HCT116 (cell line): ENCODE data around the gene C1orf159. TPM values are rescaled to one million over a fixed set of nuclear protein-coding genes. Genes with fewer than 3 reads are reported as not detected.
A peak's percentile ranks its signal among the peaks of the same experiment; 100 is the strongest.
"Not testable (repeated sequence)": the region's sequence is repeated elsewhere in the genome, so short reads cannot be mapped to it uniquely, and the experiment has no call there.

ENCODE experiments used
- ATAC-seq: fragments of 200-7000 bp; cut with Tn5 transposase; 2 replicates; pipeline ENCODE4 v1.9.1; 2020; ENCODE audit warnings: mild to moderate bottlenecking, moderate library complexity
- BruUV-seq: library from RNA; stranded (reverse); fragments of 400-500 nt; replicated peaks from 2 replicates; lab custom pipeline; 2021; lab: Mats Ljungman, UMichigan
- CTCF ChIA-PET: fragments of 300-600 bp; sonication (Branson Sonifier 250); formaldehyde crosslinking; loops from one replicate; lab custom pipeline; 2021; ENCODE audit warnings: antibody characterized with exemption; lab: Charles Lee
- POLR2A ChIA-PET: fragments of 300-600, 350-600 bp; sonication (Branson Sonifier 250); formaldehyde crosslinking; loops from one replicate; lab custom pipeline; 2021; ENCODE audit warnings: antibody characterized with exemption; lab: Charles Lee
- RAD21 ChIA-PET, 2 experiments: fragments of 300-600 bp; sonication (Branson Sonifier 250); formaldehyde crosslinking; loops; one replicate each; lab custom pipeline; 2023; ENCODE audit warnings: low total read pairs in 2 of 2; ENCODE audit not compliant: uncharacterized antibody in 2 of 2, unreplicated experiment in 2 of 2, low non-redundant PET in 1 of 2; lab: Charles Lee
- DNase-seq: peaks from one replicate; pipeline ENCODE4 v3.0.0-alpha.2; 2010; ENCODE audit warnings: low read depth, low spot score
- H2AFZ ChIP-seq: fragments of 200-600 bp; shearing (Covaris generic), sonication (generic); 2 replicates; pipeline ENCODE4 v1.6.1; 2017; ENCODE audit warnings: low read depth, mixed run types, mixed read lengths, antibody characterized with exemption, low read length; ENCODE audit not compliant: poor library complexity, severe bottlenecking
- H3K27ac ChIP-seq: 2 replicates; pipeline ENCODE4 v1.5.1; 2012; ENCODE audit warnings: low read depth, low read length
- H3K27me3 ChIP-seq: fragments of 200-600 bp; sonication (generic); 2 replicates; pipeline ENCODE4 v1.6.1; 2016; ENCODE audit warnings: mixed run types, low read length, mixed read lengths; ENCODE audit not compliant: insufficient read depth
- H3K36me3 ChIP-seq, 2 experiments: fragments of 200-500 bp in 1 of 2; fragments of 200-600 bp in 1 of 2; sonication (Bioruptor generic) in 1 of 2; sonication (generic) in 1 of 2; 2 replicates each; pipeline versions ENCODE4 v1.5.1 to v1.6.1; 2014 to 2016; ENCODE audit warnings: low read length in 2 of 2, inconsistent platforms in 1 of 2, mixed read lengths in 1 of 2, mixed run types in 1 of 2; ENCODE audit not compliant: insufficient read depth in 2 of 2, control insufficient read depth in 1 of 2
- H3K4me1 ChIP-seq, 2 experiments: fragments of 200-600 bp in 1 of 2; sonication (generic) in 1 of 2; 2 replicates each; pipeline versions ENCODE4 v1.5.1 to v1.6.1; 2012 to 2017; ENCODE audit warnings: low read length in 2 of 2, inconsistent platforms in 1 of 2, mild to moderate bottlenecking in 1 of 2, mixed read lengths in 1 of 2, mixed run types in 1 of 2, moderate library complexity in 1 of 2; ENCODE audit not compliant: insufficient read depth in 2 of 2, control insufficient read depth in 1 of 2
- H3K4me2 ChIP-seq: fragments of 200-600 bp; sonication (generic); 2 replicates; pipeline ENCODE4 v1.6.1; 2017; ENCODE audit warnings: mixed run types, low read length, mixed read lengths
- H3K4me3 ChIP-seq, 2 experiments: fragments of 200-600 bp in 1 of 2; sonication (generic) in 1 of 2; replicated peaks in 1 of 2; 2 replicates each; pipeline ENCODE4 v1.5.1; 2011 to 2016; ENCODE audit warnings: low read length in 2 of 2, control low read depth in 1 of 2, low read depth in 1 of 2, mild to moderate bottlenecking in 1 of 2, mixed read lengths in 1 of 2, mixed run types in 1 of 2
- H3K79me2 ChIP-seq: fragments of 200-600 bp; sonication (generic); 2 replicates; pipeline ENCODE4 v1.6.1; 2017; ENCODE audit warnings: mild to moderate bottlenecking, mixed run types, low read length, moderate library complexity, mixed read lengths; ENCODE audit not compliant: insufficient read depth
- H3K9ac ChIP-seq: fragments of 200-600 bp; sonication (generic); 2 replicates; pipeline ENCODE4 v1.6.1; 2016; ENCODE audit warnings: low read length, mixed read lengths
- H3K9me2 ChIP-seq: fragments of 200-600 bp; sonication (generic), shearing (Covaris generic); 2 replicates; pipeline ENCODE4 v1.6.1; 2017; ENCODE audit warnings: mixed run types, mild to moderate bottlenecking, moderate library complexity; ENCODE audit not compliant: insufficient read depth
- H3K9me3 ChIP-seq, 2 experiments: fragments of 200-500 bp in 1 of 2; fragments of 200-600 bp in 1 of 2; sonication (Bioruptor generic) in 1 of 2; sonication (generic) in 1 of 2; 2 replicates each; pipeline ENCODE4 v1.6.1; 2014 to 2017; ENCODE audit warnings: low read length in 2 of 2, mixed read lengths in 2 of 2, inconsistent platforms in 1 of 2, low read depth in 1 of 2, mild to moderate bottlenecking in 1 of 2, mixed run types in 1 of 2, moderate library complexity in 1 of 2; ENCODE audit not compliant: control insufficient read depth in 1 of 2, insufficient read depth in 1 of 2
- H4K20me1 ChIP-seq: fragments of 200-600 bp; sonication (generic), shearing (Covaris generic); 2 replicates; pipeline ENCODE4 v1.6.1; 2017; ENCODE audit warnings: mixed run types, mild to moderate bottlenecking, moderate library complexity; ENCODE audit not compliant: insufficient read depth
- CEBPB ChIP-seq: IDR thresholded peaks from 2 replicates; pipeline ENCODE4 v1.6.1; 2012; ENCODE audit warnings: low read depth
- FOSL1 ChIP-seq: IDR thresholded peaks from 2 replicates; pipeline ENCODE4 v1.6.1; 2012; ENCODE audit warnings: low read depth
- POLR2A ChIP-seq: IDR thresholded peaks from 2 replicates; pipeline ENCODE4 v1.7.0; 2011; ENCODE audit warnings: borderline replicate concordance; ENCODE audit not compliant: insufficient read depth, insufficient read length; ENCODE audit errors: extremely low read depth
- RAD21 ChIP-seq: IDR thresholded peaks from 2 replicates; pipeline ENCODE4 v1.6.1; 2012; ENCODE audit warnings: low read depth, mild to moderate bottlenecking
- intact Hi-C: fragments of 100-400 bp; cut with micrococcal nuclease; formaldehyde crosslinking; loops from 2 replicates; pipeline ENCODE4 v1.10.0; 2022
- total RNA-seq: library from RNA; stranded (reverse); gene quantifications from one replicate; pipeline ENCODE4 v1.2.1, GENCODE V29; 2021; ENCODE audit not compliant: unreplicated experiment

Gene C1orf159
- total RNA-seq, 1 experiment from 2014 or later, result 22.7 TPM

DNA sequence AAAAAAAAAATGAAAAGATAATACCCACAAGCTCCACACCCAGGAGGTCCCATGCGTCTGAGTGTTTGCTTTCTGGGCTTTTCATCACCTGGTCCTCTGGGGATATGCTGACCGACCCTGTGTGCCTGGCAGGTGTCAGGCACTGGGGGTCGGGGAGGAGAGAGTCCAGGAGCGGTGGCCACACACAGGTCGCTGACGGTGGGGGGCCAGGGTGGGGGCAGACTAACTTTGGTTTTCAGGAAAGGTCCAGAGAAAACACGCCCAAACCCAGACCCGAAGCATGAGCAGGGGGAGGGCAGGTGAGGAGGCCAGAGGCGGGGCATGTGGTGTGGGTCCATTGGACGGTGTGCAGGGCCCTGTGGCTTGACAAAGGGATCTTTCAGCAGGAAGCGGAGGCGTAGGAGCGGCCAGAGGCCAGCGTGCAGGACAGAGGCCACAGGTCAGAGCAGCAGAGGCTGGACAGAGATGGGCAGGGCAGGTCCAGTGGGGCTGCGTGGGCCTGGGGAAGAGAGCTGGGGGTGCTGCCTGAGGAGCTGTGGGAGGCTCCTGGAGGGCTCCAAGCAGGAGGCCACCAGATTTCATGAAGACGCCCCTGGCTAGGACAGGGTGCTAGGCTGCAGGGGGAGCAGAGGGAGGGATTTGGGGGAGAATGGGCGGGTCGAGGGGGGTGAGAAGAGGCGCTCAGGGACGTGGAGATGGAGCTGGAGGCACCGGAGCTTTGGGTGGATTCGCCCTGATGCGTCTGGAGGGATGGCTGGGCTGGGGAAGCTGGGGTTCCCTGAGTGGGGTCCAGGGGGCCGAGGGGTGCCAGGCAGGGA, 57.6 kb downstream of the C1orf159 start:
- DNase-seq (no peak), ATAC-seq (0 out of 2 replicates have a peak, but pooled peaks have one; percentile 15)
- ChIA-PET CTCF (interaction anchor here (1.3 to 1.8 kb wide), 3 partner anchors 16 to 51 kb away, joined by 4 to 5 read pairs (median 4); partner anchors contain the start of gene RNF223), POLR2A (interaction anchor here (1.1 to 1.2 kb wide), 3 partner anchors 41 to 52 kb away, joined by 3 to 4 read pairs (median 4); partner anchors contain the start of gene ISG15), RAD21 (no interaction called here)
- Histone ChIP-seq H3K9me2 (no peaks in the 10 kb centered on the region), H3K4me2 (peak overlapping the region; percentile 98), H3K4me1 (peaks cover 21 to 52% of the 10 kb centered on the region in 2 experiments), H3K9me3 (no peaks in the 10 kb centered on the region), H3K4me3 (peak overlapping the region; percentile 55 to 71), H3K36me3 (peaks cover 6 to 10% of the 10 kb centered on the region in 2 experiments; a peak in 3 of 4 replicates), H3K27me3 (no peaks in the 10 kb centered on the region), H3K27ac (peak overlapping the region; percentile 69; the same call in 1 of the 2 replicates), H3K79me2 (no peaks in the 10 kb centered on the region), H3K9ac (peak overlapping the region; percentile 64), H2AFZ (peak overlapping the region; percentile 45), H4K20me1 (no peaks in the 10 kb centered on the region)
- intact Hi-C loops, result no loop called here
- BruUV-seq, result no TSS peak
- TF ChIP-seq FOSL1 (no peak), POLR2A (no peak), CEBPB (no peak), RAD21 (no peak)

DNA sequence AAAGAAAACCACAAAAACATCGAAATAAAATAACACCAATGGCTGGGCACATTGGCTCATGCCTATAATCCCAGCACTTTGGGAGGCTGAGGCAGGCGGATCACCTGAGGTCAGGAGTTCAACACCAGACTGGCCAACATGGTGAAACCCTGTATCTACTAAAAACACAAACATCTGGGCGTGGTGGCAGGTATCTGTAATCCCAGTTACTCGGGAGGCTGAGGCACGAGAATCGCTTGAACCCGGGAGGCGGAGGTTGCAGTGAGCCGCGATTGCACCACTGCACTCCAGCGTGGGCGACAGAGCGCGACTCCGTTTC, 58.2 kb downstream of the C1orf159 start:
- H3K27me3 ChIP-seq, POLR2A ChIA-PET, H3K9me3 ChIP-seq, DNase-seq, H3K4me3 ChIP-seq, CTCF ChIA-PET, H3K36me3 ChIP-seq, H3K9me2 ChIP-seq, H3K9ac ChIP-seq, H3K27ac ChIP-seq, BruUV-seq, RAD21 ChIA-PET, H3K79me2 ChIP-seq, ATAC-seq, H2AFZ ChIP-seq, H4K20me1 ChIP-seq, intact Hi-C loops, H3K4me2 ChIP-seq: not testable (repeated sequence)
- peaks cover 17 to 46% of the 10 kb centered on the region in 2 experiments for H3K4me1 ChIP-seq
